ENCODE measurements around the gene RHOV. TPM values are rescaled to one million over a fixed set of nuclear protein-coding genes. Genes with fewer than 3 reads are reported as not detected.
A peak's percentile ranks its signal among the peaks of the same experiment; 100 is the strongest.
"Not testable (repeated sequence)": the region's sequence is repeated elsewhere in the genome, so short reads cannot be mapped to it uniquely, and the experiment has no call there.

The RHOV gene
- total RNA-seq, 1 donor = not detected

GRCh38 chr15:40872791-40873693 lies 992 bp downstream of the RHOV start:
- no peak for DNase-seq (ENCODE audit: low read depth)
- H3K4me3 ChIP-seq (ENCODE audit: low read depth, low read length) = peak overlapping the region; percentile 59
- TF ChIP-seq, protein P1, sequence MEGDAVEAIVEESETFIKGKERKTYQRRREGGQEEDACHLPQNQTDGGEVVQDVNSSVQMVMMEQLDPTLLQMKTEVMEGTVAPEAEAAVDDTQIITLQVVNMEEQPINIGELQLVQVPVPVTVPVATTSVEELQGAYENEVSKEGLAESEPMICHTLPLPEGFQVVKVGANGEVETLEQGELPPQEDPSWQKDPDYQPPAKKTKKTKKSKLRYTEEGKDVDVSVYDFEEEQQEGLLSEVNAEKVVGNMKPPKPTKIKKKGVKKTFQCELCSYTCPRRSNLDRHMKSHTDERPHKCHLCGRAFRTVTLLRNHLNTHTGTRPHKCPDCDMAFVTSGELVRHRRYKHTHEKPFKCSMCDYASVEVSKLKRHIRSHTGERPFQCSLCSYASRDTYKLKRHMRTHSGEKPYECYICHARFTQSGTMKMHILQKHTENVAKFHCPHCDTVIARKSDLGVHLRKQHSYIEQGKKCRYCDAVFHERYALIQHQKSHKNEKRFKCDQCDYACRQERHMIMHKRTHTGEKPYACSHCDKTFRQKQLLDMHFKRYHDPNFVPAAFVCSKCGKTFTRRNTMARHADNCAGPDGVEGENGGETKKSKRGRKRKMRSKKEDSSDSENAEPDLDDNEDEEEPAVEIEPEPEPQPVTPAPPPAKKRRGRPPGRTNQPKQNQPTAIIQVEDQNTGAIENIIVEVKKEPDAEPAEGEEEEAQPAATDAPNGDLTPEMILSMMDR (IDR thresholded peaks at IDR 0.05; ENCODE audit: insufficient read depth, low read length) = no peak

- TF ChIP-seq, protein P1 (IDR thresholded peaks at IDR 0.05; ENCODE audit: insufficient read depth, low read length) = no peak
- no peak overlapping the region for H3K4me3 ChIP-seq (ENCODE audit: low read depth, low read length)
- DNase-seq (ENCODE audit: low read depth) = no peak
Observed at GRCh38 chr15:40871749-40872617, 2.1 kb downstream of the RHOV start.

DNA sequence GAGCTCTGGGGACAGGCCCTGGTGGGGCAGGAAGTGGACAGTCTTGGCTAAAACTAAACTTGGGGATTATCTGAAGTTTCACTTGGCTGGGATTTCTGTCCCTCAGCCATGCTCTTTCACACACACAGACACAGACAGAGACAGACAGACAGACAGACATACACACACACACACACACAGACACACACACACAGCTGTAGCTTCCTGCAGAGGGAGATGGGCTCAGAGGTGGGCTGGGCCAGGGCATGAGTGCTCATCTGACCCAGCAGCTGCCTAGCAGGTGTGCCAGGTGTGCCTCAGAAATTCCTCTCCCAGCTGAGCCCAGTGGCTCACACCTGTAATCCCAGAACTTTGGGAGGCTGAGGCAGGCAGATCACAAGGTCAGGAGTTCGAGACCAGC lies 3.3 kb downstream of the RHOV start:
- TF ChIP-seq, protein P1 (IDR thresholded peaks at IDR 0.05; ENCODE audit: insufficient read depth, low read length) = no peak
- H3K4me3 ChIP-seq (ENCODE audit: low read depth, low read length) = no peak overlapping the region
- no peak for DNase-seq (ENCODE audit: low read depth)

GRCh38 chr15:40869686-40870085 lies 4.3 kb downstream of the RHOV start:
- TF ChIP-seq, protein P1 (IDR thresholded peaks at IDR 0.05; ENCODE audit: insufficient read depth, low read length) = no peak
- DNase-seq (ENCODE audit: low read depth) = no peak
- H3K4me3 ChIP-seq (ENCODE audit: low read depth, low read length) = no peak overlapping the region

DNA sequence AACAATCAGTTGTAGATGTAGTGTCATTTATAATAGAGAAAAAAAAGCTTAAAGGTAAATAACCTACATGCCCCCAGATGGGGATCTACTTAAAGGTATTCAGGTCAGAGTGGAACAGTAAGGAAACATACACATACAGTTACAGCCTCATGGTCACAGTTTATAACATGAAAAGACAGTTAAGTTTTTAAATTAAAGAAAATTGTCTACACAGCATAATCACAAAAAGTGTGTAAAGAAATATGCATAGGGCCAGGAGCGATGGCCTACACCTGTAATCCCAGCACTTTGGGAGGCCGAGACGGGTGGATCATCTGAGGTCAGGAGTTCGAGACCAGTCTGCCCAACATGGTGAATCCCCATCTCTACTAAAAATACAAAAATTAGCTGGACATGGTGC lies 6.8 kb downstream of the RHOV start:
- no peak overlapping the region for H3K4me3 ChIP-seq (ENCODE audit: low read depth, low read length)
- no peak for DNase-seq (ENCODE audit: low read depth)
- TF ChIP-seq, protein P1 (IDR thresholded peaks at IDR 0.05; ENCODE audit: insufficient read depth, low read length) = no peak

DNA sequence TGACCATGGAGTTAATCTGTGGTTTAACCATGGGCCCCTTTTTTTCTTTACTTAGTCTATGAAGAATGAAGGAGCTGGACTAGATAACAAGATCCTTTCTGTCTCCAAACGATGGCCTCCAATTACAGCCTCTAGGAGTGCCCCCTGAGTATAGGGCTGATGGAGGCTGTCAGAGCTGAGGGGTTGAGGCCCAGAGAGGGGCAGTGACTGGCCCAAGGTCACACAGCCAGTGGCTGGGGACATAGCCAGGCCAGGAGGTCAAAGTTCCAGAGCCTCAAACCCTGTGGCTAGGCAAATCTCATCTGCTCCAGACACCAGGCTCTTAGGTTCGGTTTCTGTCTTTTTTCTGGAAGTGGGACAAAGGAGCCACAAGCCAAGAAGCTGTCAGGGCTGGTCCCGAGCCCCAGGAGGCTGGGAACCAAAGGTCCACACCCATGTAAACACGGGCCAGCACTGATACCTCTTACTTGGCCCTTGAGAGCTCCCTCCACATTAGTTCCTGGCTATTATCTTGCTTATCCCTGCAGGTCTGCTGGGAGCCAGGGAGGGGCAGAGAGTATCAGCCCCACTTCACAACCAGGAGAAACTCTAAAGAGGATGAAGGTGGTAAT lies 10.3 kb downstream of the RHOV start:
- no peak overlapping the region for H3K4me3 ChIP-seq (ENCODE audit: low read depth, low read length)
- DNase-seq (ENCODE audit: low read depth) = peak; percentile 18
- TF ChIP-seq, protein P1 (IDR thresholded peaks at IDR 0.05; ENCODE audit: insufficient read depth, low read length) = no peak

GRCh38 chr15:40861147-40861546 lies 12.9 kb downstream of the RHOV start:
- not testable (repeated sequence) for DNase-seq (ENCODE audit: low read depth); H3K4me3 ChIP-seq (ENCODE audit: low read depth, low read length)

Data from fibroblast of the aortic adventitia (primary cell).